B cell (primary cell): ENCODE results near the gene ITPR3.

Experiments
- EZH2 ChIP-seq: IDR thresholded peaks from 2 replicates; pipeline ENCODE4 v1.6.1; 2012; ENCODE audit warnings: borderline replicate concordance, low read depth, mild to moderate bottlenecking, moderate library complexity, low read length; ENCODE audit not compliant: insufficient read depth, poor library complexity, severe bottlenecking
- TF ChIP-seq, protein P1 (sequence below): fragments of 200-600 bp; IDR thresholded peaks from one replicate; pipeline ENCODE4 v1.8.0; 2022; ENCODE audit warnings: antibody characterized with exemption, mild to moderate bottlenecking

DNA sequence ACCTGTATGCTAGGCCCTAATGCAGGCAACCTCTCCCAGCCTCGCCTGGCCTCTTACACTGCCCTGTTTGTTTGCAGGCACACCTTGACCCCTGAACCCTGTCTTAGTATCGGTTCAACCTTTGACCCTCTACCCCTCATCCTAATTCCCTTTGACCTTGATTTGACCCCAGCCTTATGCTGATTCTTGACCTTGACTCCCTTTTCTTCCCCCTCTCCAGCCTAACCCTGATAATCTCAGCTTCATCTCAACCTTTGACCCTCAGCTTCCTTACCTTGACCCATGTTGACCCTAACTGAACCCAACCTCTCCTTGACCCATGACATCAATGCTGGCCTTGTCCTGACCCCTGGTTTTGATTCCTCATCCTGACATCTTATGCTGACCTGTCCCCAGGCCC, 56.6 kb downstream of the ITPR3 start:
- TF ChIP-seq, protein P1, sequence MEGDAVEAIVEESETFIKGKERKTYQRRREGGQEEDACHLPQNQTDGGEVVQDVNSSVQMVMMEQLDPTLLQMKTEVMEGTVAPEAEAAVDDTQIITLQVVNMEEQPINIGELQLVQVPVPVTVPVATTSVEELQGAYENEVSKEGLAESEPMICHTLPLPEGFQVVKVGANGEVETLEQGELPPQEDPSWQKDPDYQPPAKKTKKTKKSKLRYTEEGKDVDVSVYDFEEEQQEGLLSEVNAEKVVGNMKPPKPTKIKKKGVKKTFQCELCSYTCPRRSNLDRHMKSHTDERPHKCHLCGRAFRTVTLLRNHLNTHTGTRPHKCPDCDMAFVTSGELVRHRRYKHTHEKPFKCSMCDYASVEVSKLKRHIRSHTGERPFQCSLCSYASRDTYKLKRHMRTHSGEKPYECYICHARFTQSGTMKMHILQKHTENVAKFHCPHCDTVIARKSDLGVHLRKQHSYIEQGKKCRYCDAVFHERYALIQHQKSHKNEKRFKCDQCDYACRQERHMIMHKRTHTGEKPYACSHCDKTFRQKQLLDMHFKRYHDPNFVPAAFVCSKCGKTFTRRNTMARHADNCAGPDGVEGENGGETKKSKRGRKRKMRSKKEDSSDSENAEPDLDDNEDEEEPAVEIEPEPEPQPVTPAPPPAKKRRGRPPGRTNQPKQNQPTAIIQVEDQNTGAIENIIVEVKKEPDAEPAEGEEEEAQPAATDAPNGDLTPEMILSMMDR, result no peak
- no peak for TF ChIP-seq EZH2
